A673 (cell line): ENCODE data around the gene KLHL34. TPM values are rescaled to one million over a fixed set of nuclear protein-coding genes. Genes with fewer than 3 reads are reported as not detected.

ENCODE experiments used
- BruUV-seq: library from RNA; stranded (reverse); fragments of 400-500 nt; replicated peaks from 2 replicates; lab custom pipeline; 2021; lab: Mats Ljungman, UMichigan
- CTCF ChIA-PET: fragments of 300-600 bp; sonication (Branson Sonifier 250); formaldehyde crosslinking; loops from one replicate; lab custom pipeline; 2022; ENCODE audit warnings: antibody characterized with exemption; lab: Charles Lee
- POLR2A ChIA-PET: fragments of 300-600 bp; sonication (Branson Sonifier 250); formaldehyde crosslinking; loops from one replicate; lab custom pipeline; 2022; ENCODE audit warnings: antibody characterized with exemption; ENCODE audit not compliant: low non-redundant PET; lab: Charles Lee
- DNase-seq: peaks from one replicate; pipeline ENCODE4 v3.0.0-alpha.2; 2015; ENCODE audit warnings: low spot score
- H3K27ac ChIP-seq: fragments of 200-600 bp; sonication (generic); 2 replicates; pipeline ENCODE4 v1.5.1; 2016; ENCODE audit warnings: mixed run types, low read depth, mild to moderate bottlenecking, mixed read lengths, antibody characterized with exemption, low read length; ENCODE audit not compliant: poor library complexity, severe bottlenecking
- H3K27me3 ChIP-seq: fragments of 200-600 bp; sonication (generic); replicated peaks from 2 replicates; pipeline ENCODE4 v1.6.1; 2017; ENCODE audit warnings: mixed run types, low read depth, mild to moderate bottlenecking, mixed read lengths, antibody characterized with exemption, low read length; ENCODE audit not compliant: insufficient read depth, poor library complexity
- H3K36me3 ChIP-seq: fragments of 200-600 bp; sonication (generic); 2 replicates; pipeline ENCODE4 v1.6.1; 2016; ENCODE audit warnings: mixed run types, mild to moderate bottlenecking, mixed read lengths, antibody characterized with exemption, low read length; ENCODE audit not compliant: insufficient read depth, poor library complexity, severe bottlenecking
- H3K4me1 ChIP-seq: fragments of 200-600 bp; sonication (generic); 2 replicates; pipeline ENCODE4 v1.6.1; 2017; ENCODE audit warnings: mixed run types, mild to moderate bottlenecking, mixed read lengths, antibody characterized with exemption, low read length; ENCODE audit not compliant: insufficient read depth, poor library complexity, severe bottlenecking
- H3K4me3 ChIP-seq: fragments of 200-600 bp; sonication (generic); 2 replicates; pipeline ENCODE4 v1.5.1; 2016; ENCODE audit warnings: low read depth, mixed run types, mild to moderate bottlenecking, mixed read lengths, low read length; ENCODE audit not compliant: poor library complexity, severe bottlenecking
- H3K9me3 ChIP-seq: fragments of 200-600 bp; sonication (generic); 2 replicates; pipeline ENCODE4 v1.6.1; 2016; ENCODE audit warnings: mixed run types, low read depth, mild to moderate bottlenecking, mixed read lengths, antibody characterized with exemption, low read length; ENCODE audit not compliant: poor library complexity, severe bottlenecking
- CTCF ChIP-seq: fragments of 300-800, 200-600 bp; sonication (generic); conservative IDR thresholded peaks from 2 replicates; pipeline ENCODE4 v1.5.1; 2017; ENCODE audit warnings: low read depth, mild to moderate bottlenecking, antibody characterized with exemption, low read length, moderate library complexity, mixed read lengths
- EZH2 ChIP-seq: fragments of 200-600 bp; sonication (generic); IDR thresholded peaks from 2 replicates; pipeline ENCODE4 v1.6.1; 2017; ENCODE audit warnings: borderline replicate concordance, low read depth, mild to moderate bottlenecking, mixed read lengths, antibody characterized with exemption, low read length; ENCODE audit not compliant: poor library complexity, severe bottlenecking
- intact Hi-C: fragments of 100-400 bp; cut with micrococcal nuclease; formaldehyde crosslinking; loops from one replicate; pipeline ENCODE4 v1.10.0; 2022; ENCODE audit not compliant: unreplicated experiment
- total RNA-seq: library from RNA; stranded (reverse); gene quantifications from 2 replicates; pipeline ENCODE4 v1.2.3, GENCODE V29; 2021

The KLHL34 gene
- total RNA-seq, 1 experiment from 2014 or later, result not detected

- no peak overlapping the region for H3K4me3 ChIP-seq
- no peak overlapping the region for H3K27ac ChIP-seq
- intact Hi-C loops, result no loop called here
- ChIA-PET CTCF (no interaction called here), POLR2A (no interaction called here)
- H3K4me1 ChIP-seq, result no peaks in the 10 kb centered on the region
- H3K9me3 ChIP-seq, result no peaks in the 10 kb centered on the region
- H3K27me3 ChIP-seq, result no peaks in the 10 kb centered on the region
- no peaks in the 10 kb centered on the region for H3K36me3 ChIP-seq
- no peak for DNase-seq
- no peak for TF ChIP-seq CTCF
- TF ChIP-seq EZH2, result no peak
- BruUV-seq, result no TSS peak
Measured at GRCh38 chrX:21700967-21701366, 42.8 kb upstream of the KLHL34 start.

DNA sequence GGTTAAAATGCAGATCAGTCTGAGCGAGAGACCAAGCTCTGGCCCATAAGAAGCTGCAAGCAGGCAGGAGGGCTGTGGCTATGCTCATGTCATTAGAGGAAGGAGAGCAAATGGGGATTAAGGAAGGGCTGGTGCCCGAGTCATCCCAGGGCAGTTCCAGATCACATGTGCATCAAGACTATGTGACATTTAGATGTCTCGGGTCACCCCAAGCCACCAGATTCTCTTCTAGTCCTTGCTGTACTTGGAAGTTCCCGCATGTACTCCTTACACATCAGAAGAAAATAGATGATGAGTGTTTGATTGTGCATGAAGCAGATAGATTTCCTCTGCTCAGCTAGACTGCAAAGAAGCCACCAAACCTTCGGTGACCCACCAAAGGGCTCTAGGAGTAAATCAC is 42.1 kb upstream of the KLHL34 start:
- Histone ChIP-seq H3K4me1 (no peaks in the 10 kb centered on the region), H3K4me3 (no peak overlapping the region), H3K27ac (no peak overlapping the region), H3K9me3 (no peaks in the 10 kb centered on the region), H3K36me3 (no peaks in the 10 kb centered on the region), H3K27me3 (no peaks in the 10 kb centered on the region)
- TF ChIP-seq CTCF (no peak), EZH2 (no peak)
- POLR2A ChIA-PET, result no interaction called here
- no peak for DNase-seq
- CTCF ChIA-PET, result no interaction called here
- BruUV-seq, result no TSS peak
- intact Hi-C loops, result no loop called here

- H3K36me3 ChIP-seq, result no peaks in the 10 kb centered on the region
- intact Hi-C loops, result no loop called here
- no TSS peak for BruUV-seq
- no peaks in the 10 kb centered on the region for H3K4me1 ChIP-seq
- H3K9me3 ChIP-seq, result no peaks in the 10 kb centered on the region
- no peak overlapping the region for H3K27ac ChIP-seq
- ChIA-PET CTCF (interaction anchor here (0.6 kb wide), 1 partner anchor 437 kb away, joined by 3 read pairs; no protein-coding TSS in a partner anchor), POLR2A (no interaction called here)
- TF ChIP-seq EZH2 (no peak), CTCF (no peak)
- DNase-seq, result no peak
- H3K4me3 ChIP-seq, result no peak overlapping the region
- H3K27me3 ChIP-seq, result no peaks in the 10 kb centered on the region
Measured at GRCh38 chrX:21699136-21699535, 41.0 kb upstream of the KLHL34 start.
